Activated CD8-positive, alpha-beta memory T cell treated with anti-CD3 and anti-CD28 coated beads, Interleukin-2, amount 50 U/mL, for 48 hours (primary cell): Measurements from ENCODE around the gene HELZ.
"Not testable (repeated sequence)": the region's sequence is repeated elsewhere in the genome, so short reads cannot be mapped to it uniquely, and the experiment has no call there.

ENCODE experiments used
- DNase-seq: peaks from one replicate; pipeline ENCODE4 v3.0.0-alpha.2; 2020

The HELZ gene

DNA sequence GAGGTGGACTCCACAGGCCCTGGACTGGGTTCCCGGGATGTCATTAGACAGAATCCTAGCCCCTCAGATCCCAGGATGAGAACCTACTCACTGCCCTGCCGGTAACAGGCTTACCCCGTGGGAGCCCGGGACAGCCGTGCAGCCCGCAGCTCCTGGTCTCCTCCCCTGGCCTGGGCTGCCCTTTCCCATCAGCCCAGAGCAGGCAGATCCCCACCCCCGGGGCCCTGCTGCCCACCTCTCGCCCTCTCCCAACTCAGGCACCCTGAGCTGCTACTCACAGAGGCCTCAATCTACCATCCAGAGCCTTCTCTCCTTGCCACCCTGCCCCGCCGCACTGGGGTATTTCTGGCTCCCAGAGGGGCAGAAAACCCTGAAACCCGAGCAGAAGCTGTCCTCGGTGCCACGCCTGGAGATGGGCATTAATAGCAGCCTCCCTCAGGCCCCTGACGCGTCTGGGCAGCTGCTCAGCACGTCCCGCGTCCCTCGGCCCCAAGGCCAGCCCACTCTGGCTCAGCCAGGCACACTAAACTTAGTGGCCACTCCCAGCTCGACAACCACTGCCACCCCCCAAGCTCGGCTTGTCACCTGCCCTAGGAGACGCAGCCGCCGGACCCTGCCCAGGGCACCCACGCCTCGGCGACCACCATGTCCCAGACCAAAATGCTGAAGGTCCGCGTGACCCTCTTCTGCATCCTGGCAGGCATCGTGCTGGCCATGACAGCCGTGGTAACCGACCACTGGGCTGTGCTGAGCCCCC lies 200.8 kb downstream of the HELZ start, which contains the start of gene CACNG1:
Gene CACNG1 (plus strand): TSS at position 539 of the 757 bp plus-strand sequence. CDS start 107 bp downstream, at position 646.
- DNase-seq = no peak

DNA sequence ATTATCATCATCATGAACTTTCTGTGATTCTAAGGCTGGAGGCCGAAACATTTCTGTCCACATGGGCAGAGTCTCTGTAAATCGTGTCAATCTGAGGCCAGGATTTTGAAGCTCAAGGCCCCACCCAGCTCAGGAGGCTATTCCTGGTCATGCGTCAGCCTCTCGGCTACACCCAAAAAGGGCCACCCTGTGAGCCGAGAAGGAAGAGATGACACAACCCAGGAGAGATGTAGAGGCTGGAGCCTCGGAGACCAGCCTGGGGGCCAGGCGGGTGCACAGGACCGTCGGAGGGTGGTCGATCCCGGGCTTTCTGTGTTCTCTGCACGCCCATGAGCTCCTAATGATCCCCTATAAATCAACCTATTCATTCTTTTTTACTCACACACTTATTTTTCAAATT lies 201.7 kb downstream of the HELZ start:
- no peak for DNase-seq

GRCh38 chr17:67041941-67042899 lies 202.8 kb downstream of the HELZ start:
- no peak for DNase-seq

GRCh38 chr17:67041531-67041930 lies 203.5 kb downstream of the HELZ start:
- DNase-seq = no peak

DNA sequence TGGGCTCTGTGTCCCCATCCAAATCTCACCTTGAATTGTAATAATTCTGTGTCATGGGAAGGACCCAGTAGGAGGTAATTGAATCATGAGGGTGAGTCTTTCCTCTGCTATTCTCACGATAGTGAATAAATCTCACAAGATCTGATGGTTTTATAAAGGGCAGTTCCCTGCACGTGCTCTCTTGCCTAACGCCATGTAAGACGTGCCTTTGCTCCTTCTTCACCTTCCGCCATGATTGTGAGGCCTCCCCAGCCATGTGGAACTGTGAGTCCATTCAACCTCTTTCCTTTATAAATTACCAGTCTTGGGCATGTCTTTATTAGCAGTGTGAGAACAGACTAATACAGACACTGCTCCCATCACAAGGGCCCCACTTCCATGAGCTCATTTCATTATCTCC lies 203.9 kb downstream of the HELZ start:
- not testable (repeated sequence) for DNase-seq

DNA sequence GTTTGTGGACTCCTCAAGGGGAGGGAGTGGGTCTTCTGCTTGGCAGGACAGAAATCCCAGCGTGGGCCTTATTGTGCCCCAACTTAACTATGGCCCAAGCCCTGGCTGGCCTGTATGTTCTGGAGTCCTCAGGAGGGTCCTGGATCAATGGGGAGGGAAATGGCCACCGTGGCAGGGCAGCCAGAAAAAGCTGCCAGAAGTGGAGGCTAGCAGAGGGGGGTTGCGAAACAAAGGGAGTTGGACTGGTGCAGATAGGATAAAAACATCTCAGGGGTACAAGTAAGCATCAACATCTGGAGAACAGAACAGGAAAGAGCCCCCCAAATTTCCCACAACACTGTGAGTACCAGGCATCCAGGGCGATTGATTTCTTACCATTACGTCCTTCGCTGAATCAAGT lies 204.3 kb downstream of the HELZ start:
- no peak for DNase-seq

DNA sequence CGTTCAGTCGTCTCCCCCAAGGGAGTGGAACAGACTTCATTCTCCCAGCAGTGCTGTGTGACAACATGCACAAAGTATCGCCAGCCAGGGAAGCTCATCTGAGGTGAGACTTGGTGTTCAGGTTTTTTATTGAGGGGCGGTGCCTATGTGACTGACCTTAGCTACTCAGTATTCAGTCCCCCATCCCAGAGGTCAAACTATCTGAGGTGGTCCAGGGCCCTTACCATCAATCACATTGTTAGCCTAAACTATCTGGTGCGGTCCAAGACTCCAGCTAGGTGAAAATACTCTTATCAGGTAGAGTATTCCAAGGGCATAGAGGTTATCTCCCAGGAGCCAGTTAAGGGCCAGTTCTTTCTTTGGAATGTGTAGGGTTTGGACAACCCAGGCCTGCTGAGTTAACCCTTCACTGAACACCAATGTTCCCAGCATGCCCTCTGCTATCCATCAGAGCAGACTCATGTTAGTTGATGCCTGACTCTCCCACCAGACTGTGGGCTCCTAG lies 206.1 kb downstream of the HELZ start:
- DNase-seq = no peak

DNA sequence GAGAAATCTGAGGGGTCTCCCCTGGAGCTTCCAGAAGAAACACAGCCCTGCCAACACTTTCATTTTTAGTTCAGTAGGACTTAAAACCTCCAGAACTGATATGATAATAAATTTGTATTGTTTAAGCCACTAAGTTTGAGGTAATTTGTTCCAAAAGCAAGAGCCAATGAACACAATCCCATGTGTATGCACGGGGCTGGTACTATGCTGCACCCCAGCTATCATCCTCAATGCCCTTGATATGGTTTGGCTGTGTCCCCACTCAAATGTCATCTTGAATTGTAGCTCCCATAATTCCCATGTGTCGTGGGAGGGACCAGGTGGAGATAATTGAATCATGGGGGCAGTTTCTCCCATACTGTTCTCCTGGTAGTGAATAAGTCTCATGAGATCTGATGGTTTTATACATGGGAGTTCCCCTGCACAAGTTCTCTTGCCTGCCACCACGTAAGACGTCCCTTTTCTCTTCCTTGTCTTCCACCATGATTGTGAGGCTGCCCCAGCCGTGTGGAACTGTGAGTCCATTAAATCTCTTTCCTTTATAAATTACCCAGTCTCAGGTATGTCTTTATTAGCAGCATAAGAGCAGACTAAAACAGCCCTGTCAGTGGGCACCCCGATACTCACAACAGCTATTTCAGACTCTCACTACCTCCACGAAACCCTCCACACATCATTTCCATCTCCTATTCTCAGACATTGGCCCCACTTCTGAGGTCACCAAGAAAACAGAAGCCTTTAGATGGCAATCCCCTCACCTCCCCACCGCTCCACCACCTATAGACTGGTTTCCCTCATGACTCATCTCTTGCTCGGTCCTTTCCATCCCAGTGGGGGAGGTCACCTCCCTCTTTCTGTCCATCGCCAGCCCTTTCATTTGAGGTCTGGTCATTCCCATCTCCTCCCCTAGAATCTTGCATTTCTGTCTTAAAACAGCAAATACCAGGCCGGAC lies 209.6 kb downstream of the HELZ start:
- DNase-seq = no peak

GRCh38 chr17:67033613-67034012 lies 211.4 kb downstream of the HELZ start:
- DNase-seq = no peak

DNA sequence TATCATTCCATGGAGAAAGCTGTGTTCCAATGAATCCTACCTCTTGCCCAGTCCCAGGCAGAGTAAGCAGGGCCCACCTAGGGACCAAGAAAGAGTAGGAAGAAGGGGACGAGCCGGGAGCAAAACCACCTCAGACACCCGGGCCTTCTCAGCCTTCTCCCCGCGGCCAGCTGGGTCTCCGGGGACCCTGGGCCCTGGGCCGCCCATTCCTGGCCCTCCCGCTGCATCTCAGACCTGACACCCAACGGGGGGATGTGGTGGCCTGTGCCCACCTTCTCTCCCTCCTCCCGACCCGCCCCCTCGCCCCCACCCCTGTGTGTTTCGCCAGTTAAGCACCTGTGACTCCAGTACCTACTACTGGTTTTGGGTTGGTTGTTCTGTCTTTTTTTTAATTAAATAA lies 212.0 kb downstream of the HELZ start:
- no peak for DNase-seq

- no peak for DNase-seq
Measured at GRCh38 chr17:67032382-67032781, 212.6 kb downstream of the HELZ start.

DNA sequence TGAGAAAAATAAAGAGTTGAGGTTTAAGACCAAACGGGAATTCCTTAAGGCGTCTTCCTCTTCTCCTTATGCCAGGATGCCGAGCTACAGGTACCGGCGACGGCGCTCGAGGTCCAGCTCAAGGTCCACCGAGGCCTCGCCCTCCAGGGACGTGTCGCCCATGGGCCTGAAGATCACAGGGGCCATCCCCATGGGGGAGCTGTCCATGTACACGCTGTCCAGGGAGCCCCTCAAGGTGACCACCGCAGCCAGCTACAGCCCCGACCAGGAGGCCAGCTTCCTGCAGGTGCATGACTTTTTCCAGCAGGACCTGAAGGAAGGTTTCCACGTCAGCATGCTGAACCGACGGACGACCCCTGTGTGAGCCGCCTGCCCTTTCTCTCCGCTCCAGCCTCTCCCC lies 214.4 kb downstream of the HELZ start:
- no peak for DNase-seq

DNA sequence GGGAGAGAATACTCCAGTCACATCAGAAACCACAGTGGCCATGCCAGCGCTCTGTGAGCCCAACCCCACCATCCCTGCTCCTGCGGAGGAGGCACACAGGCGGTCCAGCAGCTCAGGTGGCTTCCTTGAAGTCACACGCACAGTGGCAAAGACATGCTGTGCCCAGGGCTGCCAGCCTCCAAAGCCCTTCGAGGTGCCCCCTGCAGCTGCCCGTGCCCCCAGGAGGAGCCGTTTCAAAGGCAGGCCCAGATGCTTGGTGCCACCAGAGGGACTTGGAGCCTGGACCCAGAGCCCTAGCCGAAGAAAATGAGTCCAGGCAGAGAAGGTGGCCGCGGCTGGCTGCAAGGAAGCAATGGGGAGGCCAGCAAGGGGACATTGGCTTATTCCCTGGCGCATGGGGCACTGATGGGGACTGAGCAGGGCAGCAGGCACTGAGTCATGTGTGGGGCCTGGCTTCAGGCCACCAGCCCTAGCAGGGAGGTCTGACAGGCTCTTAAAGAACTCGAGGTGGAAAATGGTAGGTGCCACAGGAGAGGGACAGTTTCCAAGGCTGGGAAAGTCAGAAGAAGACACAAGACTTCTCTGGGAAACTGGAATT lies 217.9 kb downstream of the HELZ start:
- no peak for DNase-seq

DNA sequence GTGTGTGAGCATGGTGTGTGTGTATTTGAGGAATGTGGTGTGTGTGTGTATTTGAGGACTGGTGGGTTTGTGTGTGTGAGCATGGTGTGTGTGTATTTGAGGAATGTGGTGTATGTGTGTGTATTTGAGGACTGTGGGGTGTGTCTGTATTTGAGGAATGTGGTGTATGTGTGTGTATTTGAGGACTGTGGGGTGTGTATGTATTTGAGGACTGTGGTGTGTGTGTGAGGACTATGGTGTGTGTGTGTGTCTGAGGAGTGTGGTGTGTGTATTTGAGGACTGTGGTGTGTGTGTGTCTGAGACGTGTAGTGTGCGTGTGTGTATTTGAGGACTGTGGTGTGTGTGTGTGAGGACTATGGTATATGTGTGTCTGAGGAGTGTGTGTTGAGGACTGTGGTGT lies 218.7 kb downstream of the HELZ start:
- no peak for DNase-seq

- DNase-seq = no peak
Measured at GRCh38 chr17:67025216-67025792, 219.7 kb downstream of the HELZ start.

- DNase-seq = no peak
Measured at GRCh38 chr17:67024736-67025135, 220.3 kb downstream of the HELZ start.

DNA sequence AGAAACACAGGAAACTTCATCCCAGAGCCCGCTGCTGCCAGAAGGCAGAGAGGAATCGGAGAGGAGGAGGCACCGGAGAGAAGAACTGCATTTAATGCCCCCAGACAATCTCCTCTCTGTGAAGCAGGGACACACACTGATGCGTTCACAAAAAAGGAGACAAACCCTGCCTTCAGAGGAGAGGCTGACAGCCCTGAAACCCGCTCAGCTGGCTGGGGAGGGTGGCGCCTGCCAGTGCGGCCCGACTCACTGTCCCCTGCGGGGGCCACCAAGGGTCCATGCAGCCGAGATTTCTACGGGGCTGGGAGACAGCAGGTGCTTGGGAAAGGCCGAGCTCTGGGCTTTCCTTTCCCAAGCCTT lies 222.6 kb downstream of the HELZ start:
- DNase-seq = no peak

GRCh38 chr17:67021743-67022450 lies 223.1 kb downstream of the HELZ start:
- no peak for DNase-seq

- DNase-seq = no peak
Measured at GRCh38 chr17:67021196-67021595, 223.8 kb downstream of the HELZ start.
